ENCODE measurements around the gene TUBB6.

TUBB6 gene

GRCh38 chr18:12283666-12284065 lies 24.4 kb upstream of the TUBB6 start:
- no peak overlapping the region for H3K27ac ChIP-seq (ENCODE audit: extremely low read depth, low read depth, low read length)
- H3K4me1 ChIP-seq (ENCODE audit: control insufficient read depth, insufficient read depth, low read length): no peaks in the 10 kb centered on the region
- H3K9me3 ChIP-seq (ENCODE audit: control insufficient read depth, insufficient read depth, low read depth, low read length): no peaks in the 10 kb centered on the region
- ChIA-PET CTCF (interaction anchor here (0.7 to 4.1 kb wide), 13 partner anchors 9 to 135 kb away, joined by 3 to 40 read pairs (median 4); no protein-coding TSS in a partner anchor), POLR2A (interaction anchor here (1.0 kb wide), 1 partner anchor 12 kb away, joined by 3 read pairs; no protein-coding TSS in a partner anchor)
- no peak overlapping the region for H3K4me3 ChIP-seq (ENCODE audit: low read depth, low read length)
- TF ChIP-seq ZNF837 (tag by site-specific recombination; IDR thresholded peaks at IDR 0.05): no peak
- no peak for TF ChIP-seq ZNF449 (tag by site-specific recombination; IDR thresholded peaks at IDR 0.05)
- TF ChIP-seq ZNF223 (tag by site-specific recombination; IDR thresholded peaks at IDR 0.05): no peak
- TF ChIP-seq PRDM1 (tag by site-specific recombination; IDR thresholded peaks at IDR 0.05): no peak
- no peak for TF ChIP-seq AEBP2 (tag by site-specific recombination; IDR thresholded peaks at IDR 0.05; ENCODE audit: borderline replicate concordance)
- TF ChIP-seq ZNF423 (tag by site-specific recombination; IDR thresholded peaks at IDR 0.05): no peak
- TF ChIP-seq ZNF16 (tag by site-specific recombination; IDR thresholded peaks at IDR 0.05; ENCODE audit: low read depth): no peak
- H3K36me3 ChIP-seq (ENCODE audit: control insufficient read depth in 2 of 2, insufficient read depth in 1 of 2, low read length in 2 of 2): no peaks in the 10 kb centered on the region

GRCh38 chr18:12287131-12287681 lies 20.8 kb upstream of the TUBB6 start:
- Histone ChIP-seq H3K27ac (ENCODE audit: extremely low read depth, low read depth, low read length) (no peak overlapping the region), H3K9me3 (ENCODE audit: control insufficient read depth, insufficient read depth, low read depth, low read length) (no peaks in the 10 kb centered on the region), H3K4me3 (ENCODE audit: low read depth, low read length) (no peak overlapping the region), H3K4me1 (ENCODE audit: control insufficient read depth, insufficient read depth, low read length) (no peaks in the 10 kb centered on the region), H3K36me3 (ENCODE audit: control insufficient read depth in 2 of 2, insufficient read depth in 1 of 2, low read length in 2 of 2) (no peaks in the 10 kb centered on the region)
- POLR2A ChIA-PET: interaction anchor here (0.7 to 3.0 kb wide), 4 partner anchors 8 to 90 kb away, joined by 3 to 20 read pairs (median 6); partner anchors contain the start of gene AFG3L2
- no peak for TF ChIP-seq ZNF626 (tag by site-specific recombination; IDR thresholded peaks at IDR 0.05)
- TF ChIP-seq ZNF223 (tag by site-specific recombination; IDR thresholded peaks at IDR 0.05): no peak
- no peak for TF ChIP-seq ZBTB7A (tag by site-specific recombination; IDR thresholded peaks at IDR 0.05; ENCODE audit: low read depth)
- TF ChIP-seq ZNF426 (tag by site-specific recombination; IDR thresholded peaks at IDR 0.05): no peak
- CTCF ChIA-PET: interaction anchor here (1.3 to 2.7 kb wide), 4 partner anchors 9 to 51 kb away, joined by 4 to 17 read pairs (median 12); no protein-coding TSS in a partner anchor

DNA sequence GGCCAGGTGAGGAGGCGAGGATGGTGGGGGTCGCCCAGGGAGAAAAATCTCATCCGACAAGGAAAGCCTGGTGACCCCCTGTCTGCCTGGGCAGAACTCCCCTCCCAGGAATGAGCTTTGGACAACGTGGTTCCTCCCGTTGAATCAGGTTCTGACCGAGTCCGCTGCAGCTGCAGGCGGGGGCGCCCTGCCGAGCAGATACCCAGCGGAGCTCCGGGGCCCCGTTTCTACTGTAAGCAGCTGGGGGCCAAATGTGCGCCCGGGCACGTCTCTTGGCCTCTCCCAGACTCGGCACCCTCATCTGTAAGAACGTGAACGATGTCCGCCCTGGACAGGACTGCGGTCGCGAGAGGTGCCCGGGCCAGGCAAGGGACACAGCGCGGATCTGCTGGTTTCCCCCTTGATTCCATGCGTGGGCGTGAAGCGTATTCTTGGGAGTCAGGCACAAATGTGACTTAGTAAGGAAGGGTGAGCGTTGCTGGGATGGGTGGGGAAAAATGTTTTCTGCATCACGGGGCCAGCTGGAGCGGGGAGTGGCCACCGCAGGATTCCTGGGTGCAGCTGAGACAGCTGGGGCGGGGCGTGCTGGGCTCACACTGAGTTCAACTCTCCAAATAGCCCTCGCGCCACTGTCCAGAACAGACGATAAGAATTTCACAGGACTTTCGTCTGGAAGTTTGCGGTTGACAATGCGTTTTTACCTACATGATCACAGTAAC lies 20.2 kb upstream of the TUBB6 start:
- no peaks in the 10 kb centered on the region for H3K4me1 ChIP-seq (ENCODE audit: control insufficient read depth, insufficient read depth, low read length)
- H3K27ac ChIP-seq (ENCODE audit: extremely low read depth, low read depth, low read length): no peak overlapping the region
- CTCF ChIA-PET: interaction anchor here (0.6 to 2.7 kb wide), 7 partner anchors 9 to 51 kb away, joined by 3 to 17 read pairs (median 5); no protein-coding TSS in a partner anchor
- H3K36me3 ChIP-seq (ENCODE audit: control insufficient read depth in 2 of 2, insufficient read depth in 1 of 2, low read length in 2 of 2): no peaks in the 10 kb centered on the region
- peak overlapping the region; percentile 33 for H3K4me3 ChIP-seq (ENCODE audit: low read depth, low read length)
- no peaks in the 10 kb centered on the region for H3K9me3 ChIP-seq (ENCODE audit: control insufficient read depth, insufficient read depth, low read depth, low read length)
- POLR2A ChIA-PET: interaction anchor here (0.7 to 3.0 kb wide), 4 partner anchors 9 to 89 kb away, joined by 3 to 20 read pairs (median 6); partner anchors contain the start of gene AFG3L2
- TF ChIP-seq ZNF335 (tag by site-specific recombination; conservative IDR thresholded peaks at IDR 0.05): peak; percentile 78
- TF ChIP-seq, protein P1, sequence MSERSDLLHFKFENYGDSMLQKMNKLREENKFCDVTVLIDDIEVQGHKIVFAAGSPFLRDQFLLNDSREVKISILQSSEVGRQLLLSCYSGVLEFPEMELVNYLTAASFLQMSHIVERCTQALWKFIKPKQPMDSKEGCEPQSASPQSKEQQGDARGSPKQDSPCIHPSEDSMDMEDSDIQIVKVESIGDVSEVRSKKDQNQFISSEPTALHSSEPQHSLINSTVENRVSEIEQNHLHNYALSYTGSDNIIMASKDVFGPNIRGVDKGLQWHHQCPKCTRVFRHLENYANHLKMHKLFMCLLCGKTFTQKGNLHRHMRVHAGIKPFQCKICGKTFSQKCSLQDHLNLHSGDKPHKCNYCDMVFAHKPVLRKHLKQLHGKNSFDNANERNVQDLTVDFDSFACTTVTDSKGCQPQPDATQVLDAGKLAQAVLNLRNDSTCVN (tag by site-specific recombination; optimal IDR thresholded peaks at IDR 0.05): peak; percentile 26
- 0 out of 2 replicates have a peak, but pooled peaks have one; percentile 25 for TF ChIP-seq ZBTB17 (tag by site-specific recombination; IDR thresholded peaks at IDR 0.05)
- peak; percentile 72 for TF ChIP-seq GLIS2 (tag by site-specific recombination; IDR thresholded peaks at IDR 0.05)
- peak; percentile 95 for TF ChIP-seq KLF1 (tag by site-specific recombination; IDR thresholded peaks at IDR 0.05)
- TF ChIP-seq PBX3 (CRISPR knock-in tag; IDR thresholded peaks at IDR 0.05): no peak
- TF ChIP-seq, protein P2, sequence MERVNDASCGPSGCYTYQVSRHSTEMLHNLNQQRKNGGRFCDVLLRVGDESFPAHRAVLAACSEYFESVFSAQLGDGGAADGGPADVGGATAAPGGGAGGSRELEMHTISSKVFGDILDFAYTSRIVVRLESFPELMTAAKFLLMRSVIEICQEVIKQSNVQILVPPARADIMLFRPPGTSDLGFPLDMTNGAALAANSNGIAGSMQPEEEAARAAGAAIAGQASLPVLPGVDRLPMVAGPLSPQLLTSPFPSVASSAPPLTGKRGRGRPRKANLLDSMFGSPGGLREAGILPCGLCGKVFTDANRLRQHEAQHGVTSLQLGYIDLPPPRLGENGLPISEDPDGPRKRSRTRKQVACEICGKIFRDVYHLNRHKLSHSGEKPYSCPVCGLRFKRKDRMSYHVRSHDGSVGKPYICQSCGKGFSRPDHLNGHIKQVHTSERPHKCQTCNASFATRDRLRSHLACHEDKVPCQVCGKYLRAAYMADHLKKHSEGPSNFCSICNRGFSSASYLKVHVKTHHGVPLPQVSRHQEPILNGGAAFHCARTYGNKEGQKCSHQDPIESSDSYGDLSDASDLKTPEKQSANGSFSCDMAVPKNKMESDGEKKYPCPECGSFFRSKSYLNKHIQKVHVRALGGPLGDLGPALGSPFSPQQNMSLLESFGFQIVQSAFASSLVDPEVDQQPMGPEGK (tag by site-specific recombination; IDR thresholded peaks at IDR 0.05): peak; percentile 55; the same call in 1 of the 2 replicates
- TF ChIP-seq ZNF76 (tag by site-specific recombination; IDR thresholded peaks at IDR 0.05; ENCODE audit: borderline replicate concordance, low read depth): peak; percentile 53; the same call in 1 of the 2 replicates
- peak; percentile 70; the same call in 1 of the 2 replicates for TF ChIP-seq ZNF341 (tag by site-specific recombination; IDR thresholded peaks at IDR 0.05; ENCODE audit: low read depth)
- no peak for TF ChIP-seq ZNF114 (tag by site-specific recombination; IDR thresholded peaks at IDR 0.05)
